Activated naive CD4-positive, alpha-beta T cell treated with anti-CD3 and anti-CD28 coated beads, Interleukin-2, amount 50 U/mL, for 16 hours (primary cell): Measurements from ENCODE around the gene GPR132.
"Not testable (repeated sequence)": the region's sequence is repeated elsewhere in the genome, so short reads cannot be mapped to it uniquely, and the experiment has no call there.

Experiments used
- DNase-seq: peaks from one replicate; pipeline ENCODE4 v3.0.0-alpha.2; 2020

GPR132 gene, protein sequence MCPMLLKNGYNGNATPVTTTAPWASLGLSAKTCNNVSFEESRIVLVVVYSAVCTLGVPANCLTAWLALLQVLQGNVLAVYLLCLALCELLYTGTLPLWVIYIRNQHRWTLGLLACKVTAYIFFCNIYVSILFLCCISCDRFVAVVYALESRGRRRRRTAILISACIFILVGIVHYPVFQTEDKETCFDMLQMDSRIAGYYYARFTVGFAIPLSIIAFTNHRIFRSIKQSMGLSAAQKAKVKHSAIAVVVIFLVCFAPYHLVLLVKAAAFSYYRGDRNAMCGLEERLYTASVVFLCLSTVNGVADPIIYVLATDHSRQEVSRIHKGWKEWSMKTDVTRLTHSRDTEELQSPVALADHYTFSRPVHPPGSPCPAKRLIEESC

DNA sequence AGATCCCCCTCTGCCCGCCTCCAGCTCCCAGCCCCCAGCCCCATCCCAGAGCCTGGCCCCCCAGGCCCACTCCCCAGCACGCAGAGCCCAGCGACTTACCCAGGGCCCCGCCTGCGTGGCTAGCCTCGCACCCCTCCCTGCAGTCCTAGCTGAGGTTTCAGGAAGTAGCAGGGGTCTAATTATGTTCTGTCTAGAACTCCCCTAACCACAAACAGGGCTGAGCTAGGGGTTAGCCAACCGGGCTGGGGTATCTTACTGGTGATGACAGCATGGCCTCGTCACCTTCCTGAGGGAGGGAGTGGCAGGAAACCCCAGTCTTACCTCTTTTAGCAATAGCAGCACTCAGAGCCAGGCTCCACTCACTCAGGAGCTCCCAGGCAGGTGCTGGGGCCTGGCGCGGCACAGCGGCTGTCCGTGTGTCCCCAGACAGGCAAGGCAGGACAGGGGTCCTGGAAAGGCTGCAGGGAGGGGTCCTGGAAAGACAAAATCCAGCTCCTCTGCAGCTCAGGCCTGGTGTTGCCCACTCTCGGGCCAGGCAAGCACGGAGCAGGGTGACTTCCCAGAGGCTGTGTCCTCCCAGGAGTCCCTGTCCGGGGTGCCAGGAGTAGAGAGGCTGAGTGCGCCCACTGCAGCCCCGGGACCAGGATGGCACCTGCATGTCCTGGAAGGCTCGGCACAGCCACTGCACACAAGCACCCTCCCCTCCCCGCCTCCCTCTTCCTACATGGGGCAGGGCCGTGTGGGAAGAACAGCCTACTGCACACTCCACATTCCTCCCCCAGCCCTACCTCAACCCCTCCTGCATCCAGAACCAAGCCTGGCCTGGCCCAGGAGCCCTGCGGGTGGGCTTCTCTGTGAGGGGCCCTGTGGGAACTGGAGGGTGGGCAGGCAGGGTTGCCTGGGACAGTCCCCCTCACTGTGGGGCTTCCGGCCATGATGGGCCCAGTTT lies at the start of gene GPR132:
GPR132 (minus strand) TSS at position 151 of the 949 bp plus-strand sequence. CDS start 10,010 bp downstream, outside the sequence.
- DNase-seq: peak; percentile 81

DNA sequence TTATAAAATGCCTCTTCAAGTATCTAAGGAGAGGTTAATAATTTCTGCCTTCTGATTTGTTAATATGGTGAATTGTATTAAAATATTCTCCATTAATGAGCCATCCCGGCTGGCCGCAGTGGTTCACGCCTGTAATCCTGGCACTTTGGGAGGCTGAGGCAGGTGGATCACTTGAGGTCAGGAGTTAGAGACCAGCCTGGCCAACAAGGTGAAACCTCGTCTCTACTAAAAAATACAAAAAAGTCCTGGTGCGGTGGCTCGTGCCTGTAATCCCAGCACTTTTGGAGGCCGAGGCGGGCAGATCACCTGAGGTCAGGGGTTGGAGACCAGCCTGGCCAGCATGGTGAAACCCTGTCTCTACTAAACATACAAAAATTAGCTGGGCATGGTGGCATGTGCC lies 44.0 kb upstream of the GPR132 start:
- not testable (repeated sequence) for DNase-seq

DNA sequence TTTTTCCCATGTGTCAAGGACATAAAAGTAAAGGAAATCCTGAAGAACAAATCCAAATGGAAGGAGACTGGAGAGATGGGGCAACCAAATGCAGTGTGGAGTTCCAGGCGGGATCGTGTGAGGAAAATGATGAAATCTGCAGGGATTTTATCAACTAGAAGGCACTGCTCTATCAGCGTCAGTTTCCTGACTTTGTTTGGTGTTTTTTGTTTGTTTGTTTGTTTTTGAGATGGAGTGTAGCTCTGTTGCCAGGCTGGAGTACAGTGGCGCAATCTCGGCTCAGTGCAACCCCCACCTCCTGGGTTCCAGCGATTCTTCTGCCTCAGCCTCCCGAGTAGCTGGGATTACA lies 43.3 kb upstream of the GPR132 start:
- no peak for DNase-seq

DNA sequence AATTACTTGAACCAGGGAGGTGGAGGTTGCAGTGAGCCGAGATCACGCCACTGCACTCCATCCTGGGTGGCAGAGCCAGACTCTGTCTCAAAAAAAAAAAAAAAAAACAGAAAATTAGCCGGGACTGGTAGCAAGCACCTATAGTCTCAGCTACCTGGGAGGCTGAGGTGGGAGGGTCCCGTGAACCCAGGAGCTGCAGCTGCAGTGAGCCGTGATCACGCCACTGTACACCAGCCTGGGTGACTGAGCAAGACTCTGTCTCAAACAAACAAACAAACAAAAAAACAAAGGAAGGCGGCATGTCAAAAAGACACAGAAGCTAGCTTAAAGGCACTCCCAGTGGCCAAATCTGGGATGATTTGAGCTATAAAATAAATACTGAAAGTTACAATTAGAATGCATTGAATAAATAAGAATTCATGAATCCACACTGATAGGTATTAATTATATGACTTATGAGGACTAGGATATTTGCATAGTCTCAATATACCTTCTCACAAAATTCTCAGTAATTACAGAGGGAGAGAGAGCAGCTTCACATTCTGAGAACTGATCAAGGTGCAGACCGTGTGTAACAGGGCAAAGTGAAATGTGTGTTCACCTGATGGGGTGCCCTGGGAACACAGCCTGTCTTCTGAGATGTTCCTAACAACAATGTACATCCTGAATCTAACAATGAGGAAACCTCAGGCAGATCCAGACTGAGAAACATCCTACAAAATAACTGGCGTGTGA lies 42.7 kb upstream of the GPR132 start:
- no peak for DNase-seq

DNA sequence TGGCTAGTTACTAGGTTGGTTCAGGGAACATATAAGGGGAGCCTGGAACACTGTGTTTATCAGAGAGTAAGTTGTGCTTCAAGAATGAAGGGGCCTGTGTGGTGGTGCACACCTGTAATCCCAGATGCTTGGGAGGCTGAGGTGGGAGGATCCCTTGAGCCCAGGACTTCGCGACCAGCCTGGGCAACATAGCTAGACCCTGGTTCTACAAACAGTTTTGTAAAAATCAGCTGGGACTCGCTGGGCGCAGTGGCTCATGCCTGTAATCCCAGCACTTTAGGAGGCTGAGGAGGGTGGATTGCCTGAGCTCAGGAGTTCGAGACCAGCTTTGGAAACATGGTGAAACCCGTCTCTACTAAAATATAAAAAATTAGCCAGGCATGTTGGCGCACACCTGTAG lies 42.1 kb upstream of the GPR132 start:
- no peak for DNase-seq

DNA sequence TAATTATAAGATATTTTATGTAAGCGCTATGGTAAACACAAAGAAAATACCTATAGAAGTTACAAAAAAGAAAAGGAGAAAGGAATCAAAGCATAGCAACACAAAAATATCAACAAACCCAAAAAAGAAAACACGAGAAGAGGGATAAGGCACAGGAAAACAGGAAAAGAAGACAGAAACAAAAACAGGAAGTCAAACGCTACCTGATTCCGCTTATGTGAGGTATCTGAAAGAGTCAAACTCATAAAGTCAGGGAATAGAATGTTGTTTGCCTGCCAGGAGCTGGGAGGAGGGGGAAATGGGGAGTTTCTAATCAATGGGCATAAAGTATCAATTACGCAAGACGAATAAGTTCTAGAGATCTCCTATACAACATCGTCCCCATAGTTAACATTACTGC lies 39.9 kb upstream of the GPR132 start:
- DNase-seq: no peak

DNA sequence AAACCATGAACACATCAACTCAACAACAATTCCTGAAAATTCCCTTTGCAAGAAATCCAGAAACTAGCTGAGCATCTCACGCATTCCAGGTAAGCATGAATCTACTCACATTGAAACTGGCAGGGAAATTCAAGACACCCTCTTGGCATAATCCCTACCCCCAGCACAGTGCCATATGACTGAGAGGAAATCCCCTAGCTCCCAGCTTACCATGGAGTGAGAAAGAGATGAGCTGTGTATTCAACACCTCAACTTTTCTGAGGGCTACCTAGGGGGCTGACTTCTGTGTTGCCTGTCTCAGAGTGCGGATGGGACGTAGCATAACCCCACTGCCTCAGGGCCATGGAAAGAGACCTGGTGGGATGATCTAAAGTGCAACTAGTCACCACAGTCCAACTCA lies 37.7 kb upstream of the GPR132 start:
- no peak for DNase-seq

DNA sequence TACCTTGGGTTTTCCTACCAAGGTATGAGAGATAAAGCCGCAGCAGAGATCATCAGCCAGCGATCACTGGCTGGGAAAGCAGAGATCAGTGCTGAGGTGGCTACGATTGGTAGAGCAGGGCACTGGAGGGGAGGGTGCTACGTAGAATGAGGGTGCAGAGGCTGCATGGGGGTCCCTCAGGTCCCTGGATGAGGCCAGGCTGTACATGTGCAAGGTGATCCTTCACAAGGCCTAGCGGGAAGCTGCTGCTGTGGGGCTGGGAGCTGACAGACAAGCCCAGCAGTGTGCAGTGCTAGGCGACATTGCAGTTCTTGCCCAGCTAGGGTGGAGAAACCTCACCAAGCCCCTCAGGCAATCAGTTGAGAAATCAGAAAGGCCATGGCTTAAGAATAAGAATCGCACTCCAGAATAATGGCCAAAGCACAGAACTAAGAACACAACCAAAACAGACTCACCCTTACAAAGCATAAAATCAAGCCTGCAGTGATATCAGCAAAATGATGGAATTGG lies 37.2 kb upstream of the GPR132 start:
- DNase-seq: no peak

DNA sequence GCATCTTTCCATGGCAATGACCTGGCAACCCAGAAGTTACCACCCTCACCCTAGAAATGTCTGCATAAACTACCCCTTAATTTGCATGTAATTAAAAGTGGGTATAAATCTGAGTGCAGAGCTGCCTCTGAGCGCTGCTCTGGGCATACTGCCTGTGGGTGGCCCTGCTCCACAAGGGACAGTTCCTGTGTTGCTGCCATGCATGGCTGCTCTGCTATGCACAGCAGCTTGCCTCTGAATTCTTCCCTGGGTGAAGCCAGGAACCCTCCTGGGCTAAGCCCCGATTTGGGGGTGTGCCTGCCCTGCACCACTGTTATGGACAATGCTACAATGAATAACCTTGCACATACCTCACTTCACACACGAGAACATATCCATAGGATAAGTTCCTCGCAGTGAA lies 35.7 kb upstream of the GPR132 start:
- DNase-seq: no peak

DNA sequence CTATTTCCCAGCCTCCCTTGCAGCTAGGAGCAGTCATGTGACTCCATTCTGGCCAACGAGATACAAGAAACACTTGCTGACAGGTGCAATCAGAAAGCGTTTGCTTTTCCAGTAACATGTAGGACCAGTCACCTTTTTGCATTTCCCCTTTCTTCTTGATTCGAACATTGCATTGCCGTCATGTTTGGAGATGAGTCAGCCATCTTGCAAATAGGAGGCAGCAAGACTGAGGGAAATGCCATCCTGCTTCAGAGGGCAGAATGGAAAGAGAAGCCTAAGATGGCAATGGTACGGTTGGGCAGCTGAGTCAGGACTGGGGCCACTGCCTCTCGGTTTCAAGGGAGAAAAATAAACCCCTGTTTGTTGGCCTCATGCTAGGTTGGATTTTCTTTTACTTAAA lies 34.5 kb upstream of the GPR132 start:
- DNase-seq: no peak

DNA sequence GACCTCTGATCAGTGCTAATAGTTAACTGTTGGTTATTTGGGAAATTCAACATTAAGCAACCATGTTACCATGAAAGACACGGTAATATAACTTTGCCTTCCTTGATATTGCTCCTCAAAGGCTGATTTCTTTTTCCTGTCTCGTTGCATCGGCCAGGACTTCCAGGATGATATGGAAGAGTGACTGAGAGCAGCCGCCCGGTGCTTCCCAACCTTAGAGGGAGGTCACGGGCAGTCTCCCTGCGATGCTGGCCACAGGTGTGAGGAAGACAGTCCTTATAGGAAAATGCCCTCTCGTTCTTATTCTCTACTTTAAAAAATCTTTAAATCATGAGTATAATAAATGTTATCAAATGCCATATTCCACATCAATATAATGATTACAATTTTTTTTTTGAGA lies 33.1 kb upstream of the GPR132 start:
- no peak for DNase-seq

DNA sequence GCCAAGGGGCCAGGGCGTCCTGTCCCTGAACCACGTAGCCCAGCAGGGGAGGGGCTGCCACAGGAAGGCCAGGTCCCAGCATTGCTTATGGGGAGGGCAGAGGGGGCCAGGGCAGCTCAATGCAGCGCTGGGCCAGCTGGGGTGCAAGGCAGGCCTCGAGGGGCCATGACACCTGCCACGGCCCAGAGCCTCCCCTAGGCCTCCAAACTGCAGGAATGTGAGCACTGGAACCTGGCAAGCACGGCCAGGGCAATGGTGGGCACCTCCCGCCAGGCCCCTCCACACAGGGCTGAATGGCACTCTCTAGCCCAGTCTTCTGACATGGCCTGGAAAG lies 32.5 kb upstream of the GPR132 start:
- DNase-seq: no peak

DNA sequence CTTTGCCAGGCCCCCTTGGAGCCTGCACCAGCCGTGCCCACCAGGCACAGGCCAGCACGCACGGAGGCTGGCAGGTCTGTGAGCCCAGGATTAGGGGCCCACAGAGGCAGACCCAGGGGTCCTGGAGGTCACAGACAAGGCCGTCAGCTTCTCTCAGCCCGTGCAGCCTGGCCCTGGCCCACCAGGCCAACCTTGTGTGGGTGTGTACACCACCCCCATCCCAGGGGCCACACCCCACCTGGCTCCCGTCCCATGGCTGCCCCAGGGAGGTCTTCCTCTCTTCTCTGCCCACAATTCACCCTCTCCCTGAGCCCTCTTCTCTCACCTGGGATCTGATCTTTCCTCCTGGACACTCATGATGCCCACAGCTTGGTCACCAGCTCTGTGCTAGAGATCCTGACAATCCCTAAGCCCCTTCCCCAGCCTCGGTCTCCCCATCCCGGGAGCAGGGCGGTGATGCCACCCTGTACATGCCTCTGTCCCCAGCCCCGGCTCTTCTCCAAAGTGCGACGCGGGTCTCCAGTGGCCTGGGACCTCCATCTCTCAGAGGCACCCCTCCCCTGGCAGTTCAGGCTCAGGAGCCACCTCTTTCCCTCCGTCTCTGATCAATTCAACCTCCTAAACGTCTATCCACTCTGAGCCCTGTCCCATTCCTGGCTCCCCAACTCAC lies 31.1 kb upstream of the GPR132 start:
- DNase-seq: no peak

DNA sequence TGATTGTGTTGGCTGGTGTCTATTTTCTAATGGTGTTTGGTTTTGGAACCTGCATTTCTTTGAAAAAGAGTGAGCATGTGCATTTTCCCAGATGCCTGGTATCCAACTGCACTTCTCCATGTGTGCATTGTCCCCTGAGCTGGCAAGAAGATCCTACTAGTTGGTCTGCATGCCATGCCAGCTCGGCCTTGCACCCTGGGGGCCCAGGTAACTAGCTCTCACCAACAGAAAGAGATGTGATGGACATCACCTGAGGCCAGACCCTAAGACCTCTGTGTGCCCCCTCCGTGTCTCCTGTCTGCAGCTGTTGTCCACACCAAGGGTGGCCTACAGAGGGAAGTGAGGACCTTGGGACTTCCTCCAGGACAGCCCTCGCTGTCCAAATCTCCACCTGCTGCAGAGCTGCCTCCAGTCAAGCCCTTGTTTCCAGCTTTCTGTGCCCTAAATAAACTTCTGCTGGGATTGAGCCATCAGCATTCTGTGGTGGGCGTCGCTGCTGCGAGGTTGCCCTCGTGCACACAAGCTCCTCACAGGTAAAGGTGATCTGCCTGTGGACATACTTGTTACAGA lies 30.1 kb upstream of the GPR132 start:
- no peak for DNase-seq

DNA sequence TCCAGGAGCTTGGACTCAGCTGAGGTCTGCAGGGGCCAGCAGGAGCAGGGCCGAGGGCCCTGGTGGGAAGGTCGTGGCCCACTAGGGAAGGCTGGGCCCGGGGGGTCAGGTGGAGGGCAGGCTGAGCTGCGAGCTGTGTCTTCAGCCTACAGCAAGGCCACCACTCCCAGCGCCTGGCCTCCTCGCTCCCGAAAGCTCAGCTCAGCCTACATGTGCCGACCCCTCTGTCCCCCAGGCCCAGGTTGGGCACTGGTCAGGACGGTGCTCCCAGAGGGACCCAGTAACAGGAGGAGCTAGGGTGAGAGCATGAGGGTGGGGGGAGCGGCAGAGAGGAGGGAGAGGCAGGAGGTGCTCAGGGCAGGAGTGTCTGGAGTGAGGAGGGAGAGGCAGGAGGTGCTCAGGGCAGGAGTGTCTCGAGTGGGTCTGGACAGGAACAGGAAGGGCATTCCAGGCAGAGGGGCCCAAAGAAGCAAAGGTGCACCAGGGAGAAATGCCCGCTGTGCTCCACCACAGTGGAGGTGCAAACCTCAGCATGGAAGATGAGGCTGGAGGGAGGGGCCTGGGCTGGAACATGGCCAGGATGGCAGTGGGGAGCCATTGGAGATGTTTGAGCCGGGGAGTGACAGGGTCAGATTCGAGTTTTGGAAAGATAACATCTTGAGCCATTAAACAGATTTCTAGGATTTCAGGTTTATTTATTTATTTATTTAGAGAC lies 29.1 kb upstream of the GPR132 start:
- DNase-seq: no peak

DNA sequence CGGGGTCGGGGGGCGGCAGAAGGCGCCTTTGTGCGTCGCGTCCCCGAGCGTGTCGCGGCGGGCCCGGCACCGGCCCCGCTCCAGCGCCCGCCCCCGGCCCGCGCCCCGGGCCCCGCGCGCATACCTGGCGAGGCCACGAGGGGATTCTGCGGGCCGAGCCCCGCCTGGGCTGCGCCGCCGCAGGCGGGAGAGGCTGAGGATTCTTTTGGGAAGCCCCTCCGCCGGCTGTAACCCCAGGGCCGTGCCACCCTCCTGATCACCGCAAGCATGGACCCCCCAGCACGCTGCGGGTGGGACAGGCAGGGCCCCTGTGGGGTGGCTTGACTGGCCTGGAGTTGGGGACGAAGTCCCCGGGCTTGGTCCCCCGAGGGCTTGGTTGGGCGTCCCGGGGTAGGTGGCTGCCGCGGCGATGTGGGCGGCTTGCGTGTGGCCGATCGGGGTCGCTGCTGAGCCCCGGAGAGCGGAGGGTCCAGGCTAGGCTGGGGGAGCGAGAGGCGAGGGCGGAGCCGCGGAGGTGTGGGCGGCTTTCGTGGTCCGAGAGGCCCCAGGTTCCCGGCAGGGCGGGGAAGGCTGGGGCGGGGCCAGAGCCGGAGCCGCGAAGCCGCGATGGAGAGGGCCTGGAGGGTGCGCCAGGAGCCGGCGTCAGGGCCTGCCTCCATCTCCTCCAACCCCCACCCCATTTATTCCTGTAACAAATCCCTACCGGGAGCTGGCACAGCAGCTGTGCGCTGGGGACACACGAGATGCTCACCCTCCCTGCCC lies 28.4 kb upstream of the GPR132 start:
- DNase-seq: peak; percentile 71

DNA sequence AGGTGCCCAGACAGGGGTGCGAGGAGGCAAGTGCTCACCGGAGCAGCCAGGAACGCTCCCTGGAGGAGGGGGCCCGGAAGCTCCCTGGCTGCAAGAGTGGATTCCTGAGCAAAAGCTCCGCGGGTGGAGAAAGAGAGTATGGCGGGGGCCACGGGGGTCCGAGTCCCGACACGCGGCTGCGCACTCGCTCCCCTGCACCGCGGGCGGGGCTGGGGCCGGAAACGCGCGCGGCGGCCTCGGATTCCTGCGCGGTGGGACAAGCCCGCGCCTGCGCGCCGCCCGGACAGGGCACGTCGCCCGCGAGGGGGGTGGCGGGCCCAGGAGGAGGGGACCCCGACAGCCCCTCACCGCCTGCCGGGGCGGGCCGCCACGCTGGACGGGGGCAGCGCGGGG lies 27.8 kb upstream of the GPR132 start:
- peak; percentile 73 for DNase-seq

DNA sequence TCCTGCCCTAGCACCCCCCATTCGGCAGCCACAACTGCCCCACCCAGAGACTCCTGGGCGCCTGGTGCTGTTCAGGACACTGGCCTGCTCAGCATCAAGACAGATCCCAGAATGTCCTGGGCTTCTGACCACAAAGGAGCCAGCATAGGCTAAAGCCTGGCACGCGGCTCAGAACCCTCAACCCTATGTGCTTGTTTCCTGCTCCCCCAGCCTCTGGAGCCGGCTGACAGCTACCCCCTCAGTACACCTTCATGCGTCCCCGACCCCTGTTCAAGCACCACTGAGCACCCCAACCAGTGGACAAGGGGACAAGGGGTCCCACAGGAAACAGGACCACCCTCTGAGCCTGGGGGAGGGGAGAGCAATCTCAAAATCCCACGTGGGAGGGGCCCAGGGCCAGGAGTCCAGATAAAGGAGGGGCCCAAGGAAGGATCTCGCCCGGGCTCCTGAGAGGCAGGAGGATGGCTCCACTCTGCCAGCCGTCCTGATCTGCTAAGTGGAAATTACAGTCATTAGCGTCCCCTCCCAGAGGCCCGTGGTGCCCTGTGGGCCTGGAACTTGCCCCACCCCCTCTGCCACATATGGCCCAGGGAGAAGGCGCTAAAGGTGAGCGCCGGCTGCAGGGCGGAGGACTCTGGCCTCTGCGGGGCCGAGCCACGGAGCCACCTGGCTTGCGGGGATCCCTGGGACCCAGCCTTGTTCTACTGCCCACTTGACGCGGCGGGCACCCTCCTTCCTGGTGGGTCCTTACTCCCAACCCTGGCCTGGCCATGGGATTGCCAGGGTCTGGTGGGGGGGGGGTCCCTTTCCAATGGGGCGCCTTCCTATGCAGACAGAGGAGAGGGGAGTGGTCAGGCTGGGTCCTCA lies 27.2 kb upstream of the GPR132 start:
- DNase-seq: no peak

DNA sequence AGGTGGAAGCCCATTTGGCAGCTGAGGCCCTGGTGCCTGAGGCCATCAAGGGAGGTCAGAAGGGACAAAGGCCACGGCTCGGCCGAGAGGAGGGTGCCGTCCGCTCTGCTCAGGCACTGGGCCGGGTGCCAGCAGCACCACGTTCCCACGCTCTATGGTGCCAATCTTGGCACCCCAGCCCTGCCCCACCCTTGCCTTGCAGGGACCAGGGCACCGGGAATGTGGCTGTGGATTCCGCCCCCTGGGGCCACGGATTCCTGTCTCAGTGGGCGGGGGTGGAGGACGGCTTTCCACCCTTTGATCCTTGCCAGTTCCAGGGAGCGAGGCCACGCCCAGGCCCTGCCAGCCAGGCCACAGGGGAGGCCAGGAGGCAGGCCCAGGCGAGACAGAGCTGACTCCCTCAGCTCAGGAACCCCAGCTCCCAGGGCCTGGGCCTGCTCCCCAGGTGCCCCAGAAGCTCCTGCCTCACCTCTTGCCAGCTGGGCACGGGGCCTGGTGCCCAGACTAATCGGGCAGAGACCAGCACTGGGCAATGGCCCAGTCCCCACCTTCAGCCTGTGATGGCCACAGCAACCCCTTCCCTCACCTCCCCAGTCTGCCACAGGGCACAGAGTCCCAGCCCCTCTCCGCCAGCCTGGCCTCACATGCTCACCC lies 26.4 kb upstream of the GPR132 start:
- DNase-seq: peak; percentile 10
